Measurements from ENCODE around the gene CCDC82.
"Not testable (repeated sequence)": the region's sequence is repeated elsewhere in the genome, so short reads cannot be mapped to it uniquely, and the experiment has no call there.

Gene CCDC82

GRCh38 chr11:96389720-96390487 lies at the start of gene CCDC82, which contains the start of gene JRKL:
Gene CCDC82 (minus strand): TSS chr11:96389912. CDS start chr11:96384747, 5,165 bp downstream.
Gene JRKL (plus strand): TSS chr11:96390013. CDS start chr11:96390650, 637 bp downstream.
- peak; percentile 99 for DNase-seq

GRCh38 chr11:96432654-96433053 lies 42.9 kb upstream of the CCDC82 start:
- not testable (repeated sequence) for DNase-seq

- no peak for DNase-seq
These were observed 41.0 kb upstream of the CCDC82 start for GRCh38 chr11:96430668-96431067.

- DNase-seq: no peak
These were observed 35.0 kb upstream of the CCDC82 start for GRCh38 chr11:96424693-96425092.

GRCh38 chr11:96413408-96413807 lies 23.7 kb upstream of the CCDC82 start:
- DNase-seq: no peak

GRCh38 chr11:96412761-96413381 lies 23.2 kb upstream of the CCDC82 start:
- DNase-seq: no peak

- DNase-seq: not testable (repeated sequence)
These were observed 21.7 kb upstream of the CCDC82 start for GRCh38 chr11:96411412-96411811.

GRCh38 chr11:96400697-96401096 lies 11.0 kb upstream of the CCDC82 start:
- DNase-seq: no peak

GRCh38 chr11:96397863-96398262 lies 8.2 kb upstream of the CCDC82 start:
- no peak for DNase-seq

GRCh38 chr11:96396637-96397036 lies 6.9 kb upstream of the CCDC82 start:
- no peak for DNase-seq

GRCh38 chr11:96394773-96395172 lies 5.1 kb upstream of the CCDC82 start:
- no peak for DNase-seq

GRCh38 chr11:96393753-96394348 lies 4.1 kb upstream of the CCDC82 start:
- peak; percentile 60 for DNase-seq

GRCh38 chr11:96391698-96392307 lies 2.1 kb upstream of the CCDC82 start:
- no peak for DNase-seq

- DNase-seq: no peak
These were observed 728 bp upstream of the CCDC82 start for GRCh38 chr11:96390488-96390792.

- DNase-seq: no peak
These were observed 607 bp downstream of the CCDC82 start for GRCh38 chr11:96388891-96389719.

- no peak for DNase-seq
These were observed 4.5 kb downstream of the CCDC82 start for GRCh38 chr11:96385187-96385586.

- DNase-seq: no peak
These were observed 5.6 kb downstream of the CCDC82 start for GRCh38 chr11:96384156-96384555.

GRCh38 chr11:96376796-96377195 lies 12.9 kb downstream of the CCDC82 start:
- DNase-seq: no peak

GRCh38 chr11:96373826-96374225 lies 15.9 kb downstream of the CCDC82 start:
- no peak for DNase-seq

GRCh38 chr11:96367342-96367741 lies 22.4 kb downstream of the CCDC82 start:
- DNase-seq: no peak

GRCh38 chr11:96366024-96366423 lies 23.7 kb downstream of the CCDC82 start:
- no peak for DNase-seq

- DNase-seq: no peak
These were observed 24.2 kb downstream of the CCDC82 start for GRCh38 chr11:96365493-96365892.

GRCh38 chr11:96361778-96362177 lies 27.9 kb downstream of the CCDC82 start:
- no peak for DNase-seq
